GM12872 (cell line): ENCODE results near the gene TMEM97.

ENCODE experiments used
- TF ChIP-seq, protein P1 (sequence below): IDR thresholded peaks from 3 replicates; pipeline ENCODE4 v1.5.1; 2011; ENCODE audit warnings: low read depth, mild to moderate bottlenecking, low read length, moderate library complexity; ENCODE audit not compliant: insufficient read depth

The TMEM97 gene

DNA sequence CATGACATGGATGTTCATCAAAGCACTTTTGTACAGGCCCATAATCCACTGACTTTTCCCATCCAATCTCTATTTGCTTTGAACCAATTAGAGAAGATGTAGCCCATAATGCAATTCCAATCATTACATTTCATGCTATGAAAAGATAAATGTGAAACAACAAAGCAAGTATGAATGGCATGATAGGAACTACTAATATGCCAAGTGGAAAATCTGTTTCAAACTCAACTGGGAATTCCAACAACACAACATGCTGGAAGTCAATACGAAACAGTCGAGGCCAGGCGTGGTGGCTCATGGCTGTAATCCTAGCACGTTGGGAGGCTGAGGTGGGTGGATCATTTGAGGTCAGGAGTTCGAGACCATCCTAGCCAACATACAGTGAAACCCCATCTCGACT, 39.6 kb upstream of the TMEM97 start:
- TF ChIP-seq, protein P1, sequence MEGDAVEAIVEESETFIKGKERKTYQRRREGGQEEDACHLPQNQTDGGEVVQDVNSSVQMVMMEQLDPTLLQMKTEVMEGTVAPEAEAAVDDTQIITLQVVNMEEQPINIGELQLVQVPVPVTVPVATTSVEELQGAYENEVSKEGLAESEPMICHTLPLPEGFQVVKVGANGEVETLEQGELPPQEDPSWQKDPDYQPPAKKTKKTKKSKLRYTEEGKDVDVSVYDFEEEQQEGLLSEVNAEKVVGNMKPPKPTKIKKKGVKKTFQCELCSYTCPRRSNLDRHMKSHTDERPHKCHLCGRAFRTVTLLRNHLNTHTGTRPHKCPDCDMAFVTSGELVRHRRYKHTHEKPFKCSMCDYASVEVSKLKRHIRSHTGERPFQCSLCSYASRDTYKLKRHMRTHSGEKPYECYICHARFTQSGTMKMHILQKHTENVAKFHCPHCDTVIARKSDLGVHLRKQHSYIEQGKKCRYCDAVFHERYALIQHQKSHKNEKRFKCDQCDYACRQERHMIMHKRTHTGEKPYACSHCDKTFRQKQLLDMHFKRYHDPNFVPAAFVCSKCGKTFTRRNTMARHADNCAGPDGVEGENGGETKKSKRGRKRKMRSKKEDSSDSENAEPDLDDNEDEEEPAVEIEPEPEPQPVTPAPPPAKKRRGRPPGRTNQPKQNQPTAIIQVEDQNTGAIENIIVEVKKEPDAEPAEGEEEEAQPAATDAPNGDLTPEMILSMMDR = no peak

DNA sequence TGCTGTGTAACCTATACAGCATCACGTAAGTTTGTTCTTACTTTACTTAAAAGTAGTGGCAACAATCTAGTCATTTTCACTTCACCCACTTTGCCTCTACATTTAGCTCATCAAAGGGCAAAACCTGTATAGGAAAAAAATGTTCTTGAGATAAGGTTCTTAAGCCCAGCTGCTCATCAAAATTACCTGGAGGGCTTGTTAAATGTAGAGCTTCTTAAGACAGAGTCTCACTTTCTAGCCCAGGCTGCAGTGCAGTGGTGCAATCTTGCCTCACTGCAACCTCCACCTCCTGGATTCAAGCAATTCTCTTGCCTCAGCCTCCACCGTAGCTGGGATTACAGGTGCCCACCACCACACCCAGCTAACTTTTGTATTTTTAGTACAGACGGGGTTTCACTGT, 38.2 kb upstream of the TMEM97 start:
- TF ChIP-seq, protein P1 = no peak

DNA sequence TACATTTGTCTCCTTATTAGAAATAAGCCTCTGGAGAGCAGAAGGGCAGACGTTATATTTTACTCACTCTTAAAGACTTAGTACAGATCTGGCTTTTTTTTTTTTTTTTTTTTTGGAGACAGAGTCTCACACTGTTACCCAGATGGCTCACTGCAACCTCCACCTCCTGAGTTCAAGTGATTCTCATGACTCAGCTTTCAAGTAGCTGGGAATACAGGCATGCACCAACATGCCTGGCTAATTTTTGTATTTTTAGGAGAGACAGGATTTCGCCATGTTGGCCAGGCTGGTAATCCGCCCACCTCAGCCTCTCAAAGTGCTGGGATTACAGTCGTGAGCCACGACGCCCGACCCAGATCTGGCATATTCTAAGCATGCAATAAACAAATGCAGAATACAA, 36.4 kb upstream of the TMEM97 start:
- TF ChIP-seq, protein P1 = no peak

DNA sequence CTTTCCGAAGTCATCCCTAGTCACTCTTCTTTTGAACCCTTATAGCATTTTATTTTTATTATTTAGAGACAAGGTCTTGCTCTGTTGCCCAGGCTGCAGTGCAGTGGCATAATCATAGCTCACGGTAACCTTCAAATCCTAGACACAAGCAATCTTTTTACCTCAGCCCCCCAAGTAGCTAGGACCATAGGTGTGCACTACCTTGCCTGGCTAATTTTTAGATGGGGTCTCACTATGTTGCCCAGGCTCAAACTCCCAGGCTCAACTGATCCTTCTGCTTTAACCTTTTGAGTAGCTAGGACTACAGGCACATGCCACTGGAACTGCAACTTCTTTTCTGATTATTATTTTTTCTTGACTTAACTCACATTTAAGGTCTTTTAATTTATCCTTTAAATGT, 33.0 kb upstream of the TMEM97 start:
- TF ChIP-seq, protein P1 = no peak

DNA sequence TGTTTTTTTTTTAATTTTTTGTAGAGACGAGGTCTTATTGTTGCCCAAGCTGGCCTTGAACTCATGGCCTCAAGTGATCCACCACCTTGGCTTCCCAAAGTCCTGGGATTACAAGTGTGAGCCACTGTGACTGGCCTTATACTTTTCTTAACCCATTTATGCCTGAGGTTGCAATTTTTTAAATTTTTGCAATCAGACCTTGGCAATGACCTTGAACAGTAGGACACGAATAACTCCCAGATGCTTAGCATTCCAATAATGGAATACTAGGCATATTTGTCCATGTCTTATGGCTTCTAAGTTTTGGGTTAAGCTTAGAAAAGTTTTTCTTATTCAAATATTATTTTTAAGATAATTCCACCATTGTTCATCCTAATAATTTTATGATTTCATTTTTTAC, 28.3 kb upstream of the TMEM97 start:
- TF ChIP-seq, protein P1 = no peak

DNA sequence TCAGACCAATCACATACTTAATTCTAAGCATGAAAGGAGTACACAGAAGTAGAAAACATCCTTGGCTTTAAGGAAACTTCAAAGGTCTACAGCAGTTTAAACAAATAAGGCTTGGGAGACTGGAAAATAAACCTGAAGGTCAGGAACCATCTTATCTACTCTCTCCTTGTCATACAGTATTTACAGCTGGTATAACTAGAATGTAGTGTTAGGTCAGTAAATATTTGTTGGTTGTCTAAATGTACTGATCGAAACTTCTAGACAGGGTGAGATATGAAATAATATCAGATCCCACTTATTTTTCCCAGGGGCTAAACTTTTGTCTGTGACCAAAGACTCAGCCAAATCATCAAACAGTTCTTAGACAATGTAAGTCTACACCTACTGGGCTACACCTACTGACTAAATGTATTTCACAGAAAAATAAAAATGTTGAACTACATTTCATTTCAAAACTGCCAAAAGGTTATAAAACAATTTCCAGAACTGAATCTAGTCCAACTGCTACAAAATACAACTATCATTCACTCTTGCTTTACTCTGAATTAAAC, 27.1 kb upstream of the TMEM97 start:
- TF ChIP-seq, protein P1 = no peak

DNA sequence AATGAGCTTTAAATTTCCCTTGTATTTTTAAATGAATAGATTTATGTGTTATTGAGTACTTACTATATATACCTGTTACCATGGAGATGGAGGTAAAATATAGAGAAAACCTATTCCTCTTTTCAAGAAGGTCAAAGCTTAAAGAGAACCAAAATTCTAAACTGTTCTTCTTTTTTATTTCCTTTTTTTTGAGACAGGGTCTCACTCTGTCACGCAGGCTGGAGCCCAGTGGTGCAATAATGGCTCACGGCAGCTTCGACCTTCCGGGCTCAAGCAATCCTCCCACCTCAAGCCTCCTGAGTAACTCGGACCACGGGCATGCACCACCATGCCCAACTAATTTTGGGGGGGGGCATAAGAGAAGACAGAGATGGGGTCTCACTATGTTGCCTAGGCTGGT, 25.0 kb upstream of the TMEM97 start:
- TF ChIP-seq, protein P1 = no peak
